Epithelial cell of umbilical artery (primary cell): Measurements from ENCODE around the gene ARL3. TPM values are rescaled to one million over a fixed set of nuclear protein-coding genes. Genes with fewer than 3 reads are reported as not detected.

Source experiments
- total RNA-seq: library from RNA; depleted of rRNA; stranded (reverse); fragments of >200 nt; gene quantifications from 2 replicates; pipeline ENCODE4 v1.2.3, GENCODE V29; 2014

ARL3 gene, protein sequence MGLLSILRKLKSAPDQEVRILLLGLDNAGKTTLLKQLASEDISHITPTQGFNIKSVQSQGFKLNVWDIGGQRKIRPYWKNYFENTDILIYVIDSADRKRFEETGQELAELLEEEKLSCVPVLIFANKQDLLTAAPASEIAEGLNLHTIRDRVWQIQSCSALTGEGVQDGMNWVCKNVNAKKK
- 8.4 and 8.7 TPM in 2 replicates for total RNA-seq

DNA sequence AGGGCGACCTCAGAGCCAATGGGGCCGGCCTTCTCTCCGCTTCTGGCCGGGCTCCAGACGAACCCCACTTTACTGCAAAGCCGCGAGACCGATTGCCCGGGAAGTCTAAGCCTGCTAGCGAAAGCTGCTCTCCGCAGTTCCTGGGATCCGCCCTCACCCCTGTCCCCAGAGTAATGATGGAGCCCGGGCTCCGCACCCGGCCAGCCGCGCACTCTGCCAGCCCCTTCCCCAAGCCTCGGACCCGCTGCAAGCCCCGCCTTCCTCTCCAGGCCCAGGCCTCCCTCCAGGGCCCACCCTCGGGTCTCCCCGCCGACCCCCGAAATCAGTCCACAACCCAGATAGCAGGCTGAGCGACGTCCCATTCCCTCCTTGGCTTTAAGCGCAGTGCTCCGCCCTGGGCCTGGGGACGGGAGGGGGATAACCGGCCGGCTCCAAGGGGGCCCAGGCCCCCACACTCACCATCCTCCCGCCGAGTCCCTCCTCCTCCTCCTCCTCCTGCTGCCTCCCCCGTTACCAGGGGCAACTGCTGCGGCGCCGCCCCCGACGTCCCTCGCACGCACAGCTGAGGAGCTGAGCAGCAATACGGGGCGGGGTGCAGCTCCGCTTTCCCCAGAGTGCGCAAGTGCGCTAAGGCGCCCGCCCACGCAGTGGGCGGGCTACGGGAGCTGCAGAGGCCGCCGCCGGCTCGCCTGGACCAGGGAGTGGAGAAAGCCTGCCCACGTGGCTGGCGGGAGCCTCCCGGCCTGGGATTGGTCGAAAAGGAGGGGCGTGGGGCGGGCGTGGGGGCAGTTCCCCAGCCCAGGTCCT lies at the start of gene ARL3:
TSS of gene ARL3 (minus strand) at position 584 of the 807 bp plus-strand sequence. CDS start at position 462, 122 bp downstream.

DNA sequence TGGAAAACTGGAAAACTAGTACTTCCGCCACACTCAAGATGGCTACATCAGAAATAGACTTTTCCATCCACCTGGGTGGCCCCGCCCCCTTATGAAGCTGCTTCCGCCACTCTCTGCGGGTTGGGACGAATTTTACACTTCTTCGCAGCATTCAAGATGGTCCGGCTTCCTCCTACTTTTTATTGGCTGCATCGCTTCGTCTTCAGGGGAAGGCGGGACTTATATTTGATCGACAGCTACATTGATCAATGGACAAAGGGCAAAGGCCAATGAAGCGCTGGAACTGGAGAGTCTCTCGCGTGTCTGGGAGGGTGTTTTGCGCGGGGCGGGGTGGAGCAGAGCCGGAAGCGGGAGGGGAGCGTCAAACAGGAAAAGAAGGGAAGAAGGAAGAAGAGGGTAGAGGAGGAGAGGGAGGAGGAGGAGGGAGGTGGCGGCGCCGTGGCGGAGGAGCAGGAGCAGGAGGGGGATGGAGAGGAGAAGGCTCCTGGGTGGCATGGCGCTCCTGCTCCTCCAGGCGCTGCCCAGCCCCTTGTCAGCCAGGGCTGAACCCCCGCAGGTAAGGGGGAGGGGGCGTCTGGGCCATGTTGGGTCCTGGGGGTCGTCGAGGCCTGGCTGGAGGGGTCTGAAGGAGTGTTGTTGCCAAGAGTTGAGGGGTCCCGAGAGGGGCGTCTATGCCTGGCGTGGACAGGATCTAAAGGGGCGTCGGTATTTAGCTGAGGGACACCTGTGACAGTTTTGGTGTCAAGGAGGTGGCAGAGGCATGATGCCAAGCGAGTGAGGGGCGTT lies 29.6 kb upstream of the ARL3 start, which contains the start of gene WBP1L:
TSS of gene WBP1L (plus strand) at position 361 of the 786 bp plus-strand sequence. CDS start at position 467, 106 bp downstream.

DNA sequence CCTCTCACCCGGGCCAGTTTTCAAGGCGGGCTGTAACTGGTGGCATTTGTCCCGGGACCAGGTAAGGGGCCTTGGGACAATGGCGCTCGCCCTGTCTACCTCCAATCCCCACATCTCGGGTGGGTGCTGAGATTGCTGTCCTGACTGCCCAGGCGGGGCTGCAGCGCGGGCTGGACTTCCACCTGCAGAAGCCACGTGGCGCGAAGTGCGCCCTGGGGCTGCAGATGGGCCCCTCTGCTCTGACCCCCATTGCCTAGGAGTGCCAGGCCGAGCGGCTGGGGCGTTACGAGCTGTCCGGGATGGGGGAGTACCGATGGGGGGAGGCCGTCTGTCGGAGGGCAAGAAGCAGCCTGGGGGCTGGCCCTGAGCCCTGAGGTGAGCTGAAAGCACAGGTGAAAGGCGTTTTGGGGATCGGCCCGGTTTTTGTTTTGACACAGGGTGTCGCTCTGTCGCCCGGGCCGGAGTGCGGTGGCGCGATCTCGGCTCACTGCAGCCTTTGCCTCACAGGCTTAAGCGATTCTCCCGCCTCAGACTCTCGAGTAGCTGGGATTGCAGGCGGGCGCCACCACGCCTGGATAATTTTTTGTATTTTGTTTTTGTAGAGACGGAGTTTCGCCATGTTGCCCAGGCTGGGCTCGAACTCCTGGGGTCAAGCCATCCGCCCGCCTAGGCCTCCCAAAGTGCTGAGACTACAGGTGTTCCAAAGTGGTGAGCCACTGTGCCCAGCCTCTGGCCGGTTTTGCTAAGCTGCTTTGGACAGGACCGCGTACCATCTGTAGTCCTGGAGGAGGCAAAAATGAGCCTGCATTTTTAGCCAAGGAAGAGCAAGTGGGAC lies 641 bp upstream of the ARL3 start, which contains the start of gene SFXN2:
TSS of gene SFXN2 (plus strand) at position 16 of the 835 bp plus-strand sequence. CDS start 12,001 bp downstream, outside the sequence.

DNA sequence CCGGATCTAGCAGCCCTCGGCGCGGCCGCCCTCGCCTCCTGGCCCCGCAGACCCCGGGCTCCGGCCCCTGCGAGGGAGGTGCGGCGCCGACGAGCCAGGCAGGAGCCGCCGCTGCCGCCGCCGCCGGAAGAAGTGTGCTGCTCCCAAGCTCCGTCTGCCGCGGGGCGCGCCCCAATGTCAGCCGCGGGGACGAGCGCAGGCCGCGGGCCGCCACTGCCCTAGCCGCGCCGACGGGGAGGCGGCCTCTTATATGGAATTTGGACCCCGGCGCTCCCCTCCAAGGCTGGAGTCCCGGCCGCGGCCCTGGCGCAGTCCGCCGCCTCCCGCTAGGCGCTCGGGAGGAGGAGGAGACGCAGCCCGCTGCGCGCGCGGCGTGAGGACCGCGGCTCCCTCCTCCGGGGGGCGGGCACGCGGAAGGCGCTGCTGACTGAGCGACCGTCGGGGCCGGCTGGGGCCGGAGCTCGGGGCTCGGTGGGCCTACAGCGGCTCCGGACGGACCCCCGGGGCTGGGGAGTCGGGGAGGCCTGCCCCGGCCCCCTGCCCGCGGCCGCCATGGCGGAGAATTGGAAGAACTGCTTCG lies 70.0 kb downstream of the ARL3 start, which contains the start of gene TRIM8:
TSS of gene TRIM8 (plus strand) at position 414 of the 580 bp plus-strand sequence. CDS start at position 553, 139 bp downstream.

Other genes starting within 250 kb of the ARL3 start
- gene ACTR1A, start 211.7 kb downstream of the ARL3 start, total RNA-seq = 118 and 134 TPM in 2 replicates
- 2.6 and 2.7 TPM in 2 replicates for gene SUFU, start 210.4 kb downstream of the ARL3 start, total RNA-seq
- gene TRIM8, start 69.9 kb downstream of the ARL3 start, total RNA-seq = 54.1 and 66.3 TPM in 2 replicates
- 4.5 and 12.0 TPM in 2 replicates for gene SFXN2, start 239 bp upstream of the ARL3 start, total RNA-seq
- gene WBP1L, start 29.6 kb upstream of the ARL3 start, total RNA-seq = 24.7 and 58.4 TPM in 2 replicates
- not detected in 2 replicates for gene CYP17A1, start 123.0 kb upstream of the ARL3 start, total RNA-seq
- gene BORCS7, start 139.9 kb upstream of the ARL3 start, total RNA-seq = 16.0 and 19.8 TPM in 2 replicates
- gene AS3MT, start 155.1 kb upstream of the ARL3 start, total RNA-seq = 1.8 and 2.6 TPM in 2 replicates
- gene CNNM2, start 203.9 kb upstream of the ARL3 start, total RNA-seq = 1.6 and 3.0 TPM in 2 replicates